Endothelial cell of umbilical vein (primary cell): Measurements from ENCODE around the gene UVSSA. TPM values are rescaled to one million over a fixed set of nuclear protein-coding genes. Genes with fewer than 3 reads are reported as not detected.

Experiments
- BruUV-seq: library from RNA; stranded (reverse); fragments of 400-500 nt; replicated peaks from 2 replicates; lab custom pipeline; 2021; lab: Mats Ljungman, UMichigan
- CTCF ChIA-PET: fragments of 300-600, 350-600 bp; sonication (Branson Sonifier 250); formaldehyde crosslinking; loops from one replicate; lab custom pipeline; 2021; ENCODE audit warnings: antibody characterized with exemption, inconsistent platforms; lab: Charles Lee
- POLR2A ChIA-PET: fragments of 300-600, 350-600 bp; sonication (Branson Sonifier 250); formaldehyde crosslinking; loops from one replicate; lab custom pipeline; 2021; ENCODE audit warnings: antibody characterized with exemption, inconsistent platforms; lab: Charles Lee
- DNase-seq: peaks from one replicate; pipeline ENCODE4 v3.0.0-alpha.2; 2011; ENCODE audit warnings: low read depth, low spot score
- FAIRE-seq: peaks from 2 replicates; lab custom pipeline; 2011; peaks lifted over from hg19 to GRCh38; lab: Jason Lieb, UNC
- H2AFZ ChIP-seq: 2 replicates; pipeline ENCODE4 v1.6.0; 2012; ENCODE audit warnings: low read depth, low read length, control low read depth, inconsistent platforms
- H3K27ac ChIP-seq: 2 replicates; pipeline ENCODE4 v1.5.1; 2011; ENCODE audit warnings: low read depth, mild to moderate bottlenecking, control low read depth, low read length, moderate library complexity; ENCODE audit not compliant: insufficient read depth
- H3K27me3 ChIP-seq, 2 experiments: 2 replicates each; pipeline versions ENCODE4 v1.6.0 to v1.6.1; 2011; ENCODE audit warnings: low read length in 2 of 2, mixed read lengths in 1 of 2; ENCODE audit not compliant: control insufficient read depth in 2 of 2, insufficient read depth in 2 of 2
- H3K36me3 ChIP-seq, 2 experiments: 2 replicates in 1 of 2; 3 replicates in 1 of 2; pipeline ENCODE4 v1.5.1; 2011; ENCODE audit warnings: low read length in 2 of 2, mild to moderate bottlenecking in 1 of 2, moderate library complexity in 1 of 2; ENCODE audit not compliant: control insufficient read depth in 2 of 2, insufficient read depth in 2 of 2; ENCODE audit errors: extremely low read depth in 1 of 2
- H3K4me1 ChIP-seq: 3 replicates; pipeline ENCODE4 v1.5.1; 2011; ENCODE audit warnings: mild to moderate bottlenecking, low read length; ENCODE audit not compliant: control insufficient read depth, insufficient read depth; ENCODE audit errors: extremely low read depth
- H3K4me2 ChIP-seq: 2 replicates; pipeline ENCODE4 v1.6.1; 2011; ENCODE audit warnings: low read length, control low read depth, mixed read lengths; ENCODE audit not compliant: insufficient read depth
- H3K4me3 ChIP-seq, 3 experiments: fragments of 200-600 bp in 1 of 3; sonication (generic), shearing (Covaris generic) in 1 of 3; replicated peaks in 1 of 3; 2 replicates each; pipeline ENCODE4 v1.5.1; 2011 to 2016; ENCODE audit warnings: control low read depth in 3 of 3, low read length in 3 of 3, mild to moderate bottlenecking in 2 of 3, inconsistent platforms in 1 of 3, low read depth in 1 of 3, moderate library complexity in 1 of 3; ENCODE audit not compliant: insufficient read depth in 1 of 3
- H3K79me2 ChIP-seq: 2 replicates; pipeline ENCODE4 v1.6.0; 2012; ENCODE audit warnings: low read length, inconsistent platforms; ENCODE audit not compliant: control insufficient read depth, insufficient read depth
- H3K9ac ChIP-seq: replicated peaks from 2 replicates; pipeline ENCODE3; 2011; ENCODE audit warnings: low read length, control low read depth; ENCODE audit not compliant: insufficient read depth; ENCODE audit errors: extremely low read depth
- H3K9me1 ChIP-seq: replicated peaks from 3 replicates; pipeline ENCODE4 v1.6.0; 2011; ENCODE audit warnings: mild to moderate bottlenecking, low read length; ENCODE audit not compliant: control insufficient read depth, insufficient read depth; ENCODE audit errors: extremely low read depth
- H3K9me3 ChIP-seq: replicated peaks from 2 replicates; pipeline ENCODE4 v1.5.1; 2012; ENCODE audit warnings: low read length, inconsistent platforms; ENCODE audit not compliant: control insufficient read depth, insufficient read depth
- H4K20me1 ChIP-seq: replicated peaks from 2 replicates; pipeline ENCODE3; 2011; ENCODE audit warnings: mild to moderate bottlenecking, low read length; ENCODE audit not compliant: control insufficient read depth, insufficient read depth; ENCODE audit errors: extremely low read depth
- FOS ChIP-seq: IDR thresholded peaks from 2 replicates; pipeline ENCODE4 v1.6.1; 2011; ENCODE audit warnings: mild to moderate bottlenecking, low read length, moderate library complexity, borderline replicate concordance; ENCODE audit not compliant: insufficient read depth
- dilution Hi-C: fragments of 300-500 bp; cut with MboI; formaldehyde crosslinking; loops from one replicate; pipeline ENCODE4 v1.15.0; 2019; ENCODE audit warnings: low sequenced_read_pairs; ENCODE audit not compliant: extremely low pct_ligation_motif_present
- intact Hi-C: fragments of 100-400 bp; cut with micrococcal nuclease; formaldehyde crosslinking; loops from one replicate; pipeline ENCODE4 v1.10.0; 2022
- polyA plus RNA-seq, 4 experiments: library from polyadenylated mRNA; depleted of rRNA in 3 of 4; stranded (reverse) in 3 of 4; unstranded in 1 of 4; fragments of >200 nt; gene quantifications; 2 replicates each; pipeline versions ENCODE4 v1.2.1 to v1.2.3, GENCODE V29; 2011 to 2012; ENCODE audit warnings: missing spikeins in 1 of 4
- total RNA-seq: library from RNA; stranded (reverse); gene quantifications from 2 replicates; pipeline ENCODE4 v1.2.3, GENCODE V29; 2021
- TF ChIP-seq, protein P1 (sequence below), 2 donors: IDR thresholded peaks; 1 replicate in 1 of 2; 2 replicates in 1 of 2; pipeline ENCODE4 v1.5.1; 2011; ENCODE audit warnings: low read length in 2 of 2, mild to moderate bottlenecking in 2 of 2, moderate library complexity in 2 of 2, control low read depth in 1 of 2, inconsistent platforms in 1 of 2, low read depth in 1 of 2; ENCODE audit not compliant: insufficient read depth in 1 of 2; ENCODE audit errors: extremely low read depth in 1 of 2

UVSSA gene
- total and polyA plus RNA-seq, 2 donors (not counting 3 experiments of a cell fraction or from before 2014, with no cell fraction given), result 7.1 to 14.9 TPM

DNA sequence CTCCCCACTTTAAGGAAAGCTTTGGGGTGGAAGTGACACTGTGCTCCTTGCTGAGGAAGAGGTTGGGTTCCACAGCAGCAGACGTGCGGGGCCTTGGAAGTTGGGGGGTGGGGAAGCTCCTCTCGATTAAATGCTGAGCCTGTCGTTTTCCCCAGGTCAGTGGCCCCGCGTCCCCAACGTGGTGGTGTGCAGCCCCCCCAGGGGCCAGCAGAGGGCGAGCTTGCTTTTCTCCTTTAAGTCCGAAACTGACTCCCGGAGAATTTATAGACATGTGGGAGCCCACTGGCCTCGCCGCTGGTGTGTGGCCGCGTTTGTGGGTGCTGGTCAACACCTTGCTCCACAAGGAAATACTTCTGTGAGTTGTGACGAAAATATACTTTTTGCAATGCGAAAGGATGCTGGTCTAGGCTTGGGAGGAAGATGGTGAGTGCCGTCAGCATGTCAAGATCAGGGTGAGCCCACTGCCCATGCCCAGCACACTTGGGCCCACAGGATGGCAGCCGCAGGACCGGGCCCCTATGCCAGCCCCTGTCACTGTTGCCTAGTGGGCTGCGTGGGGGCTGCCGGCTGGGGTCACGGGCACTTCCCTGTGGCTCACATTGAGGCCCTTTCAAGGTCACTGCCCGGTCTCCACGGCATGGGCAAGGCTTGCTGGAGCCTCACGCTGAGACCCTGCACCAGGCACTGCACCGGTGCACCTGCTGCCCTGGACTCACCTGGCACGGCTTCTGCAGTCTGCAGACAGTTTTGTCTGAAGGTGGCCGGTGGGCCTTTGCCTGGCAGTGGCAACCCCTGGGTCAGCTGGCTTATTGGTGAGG is 9.4 kb downstream of the UVSSA start:
- FAIRE-seq, result peak; percentile 18
- H3K9me3 ChIP-seq, result no peaks in the 10 kb centered on the region
- H2AFZ ChIP-seq, result no peak overlapping the region
- intact Hi-C loops (loop anchor here (1.0 to 2.0 kb wide), 3 partner anchors 192 to 373 kb away; no protein-coding TSS in a partner anchor), dilution Hi-C loops (no loop called here)
- ChIA-PET POLR2A (no interaction called here), CTCF (interaction anchor here (0.7 to 3.9 kb wide), 22 partner anchors 8 to 356 kb away, joined by 3 to 53 read pairs (median 3); partner anchors contain the start of genes SLBP and UVSSA)
- H3K79me2 ChIP-seq, result no peaks in the 10 kb centered on the region
- no peaks in the 10 kb centered on the region for H3K27me3 ChIP-seq
- BruUV-seq, result no TSS peak
- H3K27ac ChIP-seq, result no peak overlapping the region
- H3K36me3 ChIP-seq, result no peaks in the 10 kb centered on the region
- no peak for TF ChIP-seq FOS
- TF ChIP-seq, protein P1, sequence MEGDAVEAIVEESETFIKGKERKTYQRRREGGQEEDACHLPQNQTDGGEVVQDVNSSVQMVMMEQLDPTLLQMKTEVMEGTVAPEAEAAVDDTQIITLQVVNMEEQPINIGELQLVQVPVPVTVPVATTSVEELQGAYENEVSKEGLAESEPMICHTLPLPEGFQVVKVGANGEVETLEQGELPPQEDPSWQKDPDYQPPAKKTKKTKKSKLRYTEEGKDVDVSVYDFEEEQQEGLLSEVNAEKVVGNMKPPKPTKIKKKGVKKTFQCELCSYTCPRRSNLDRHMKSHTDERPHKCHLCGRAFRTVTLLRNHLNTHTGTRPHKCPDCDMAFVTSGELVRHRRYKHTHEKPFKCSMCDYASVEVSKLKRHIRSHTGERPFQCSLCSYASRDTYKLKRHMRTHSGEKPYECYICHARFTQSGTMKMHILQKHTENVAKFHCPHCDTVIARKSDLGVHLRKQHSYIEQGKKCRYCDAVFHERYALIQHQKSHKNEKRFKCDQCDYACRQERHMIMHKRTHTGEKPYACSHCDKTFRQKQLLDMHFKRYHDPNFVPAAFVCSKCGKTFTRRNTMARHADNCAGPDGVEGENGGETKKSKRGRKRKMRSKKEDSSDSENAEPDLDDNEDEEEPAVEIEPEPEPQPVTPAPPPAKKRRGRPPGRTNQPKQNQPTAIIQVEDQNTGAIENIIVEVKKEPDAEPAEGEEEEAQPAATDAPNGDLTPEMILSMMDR (IDR thresholded peaks at IDR 0.05; ENCODE audit: extremely low read depth in 1 of 2, insufficient read depth in 1 of 2, low read depth in 1 of 2, low read length in 2 of 2), result peak; percentile 77 to 89
- no peak overlapping the region for H3K4me3 ChIP-seq
- H3K9ac ChIP-seq, result no peak overlapping the region
- H3K4me1 ChIP-seq, result no peaks in the 10 kb centered on the region
- no peak overlapping the region for H3K4me2 ChIP-seq
- no peaks in the 10 kb centered on the region for H4K20me1 ChIP-seq
- H3K9me1 ChIP-seq, result no peaks in the 10 kb centered on the region
- DNase-seq, result peak; percentile 51
